Neural crest cell (in vitro differentiated cells): ENCODE results near the gene MAP4K2. TPM values are rescaled to one million over a fixed set of nuclear protein-coding genes. Genes with fewer than 3 reads are reported as not detected.

Experiments used
- DNase-seq: peaks from one replicate; pipeline ENCODE4 v3.0.0; 2021; ENCODE audit warnings: low read depth, mixed read lengths, low spot score
- H3K27ac Mint-ChIP-seq: one replicate; pipeline ENCODE4 v1.8.0; 2021; ENCODE audit warnings: mild to moderate bottlenecking, mixed read lengths; ENCODE audit not compliant: unreplicated experiment
- H3K27me3 Mint-ChIP-seq: 2 replicates; pipeline ENCODE4 v1.8.0; 2021; ENCODE audit warnings: low read depth, mild to moderate bottlenecking, mixed read lengths
- H3K36me3 Mint-ChIP-seq: 2 replicates; pipeline ENCODE4 v1.8.0; 2021; ENCODE audit warnings: low read depth, mild to moderate bottlenecking, mixed read lengths
- H3K4me1 Mint-ChIP-seq: 2 replicates; pipeline ENCODE4 v1.8.0; 2021; ENCODE audit warnings: mixed read lengths
- H3K4me3 Mint-ChIP-seq: one replicate; pipeline ENCODE4 v1.8.0; 2021; ENCODE audit warnings: mild to moderate bottlenecking, mixed read lengths
- H3K9me3 Mint-ChIP-seq: 2 replicates; pipeline ENCODE4 v1.8.0; 2021; ENCODE audit warnings: mixed read lengths
- total RNA-seq: library from RNA; stranded (reverse); gene quantifications from 2 replicates; pipeline ENCODE4 v1.2.1, GENCODE V29; 2021
- TF ChIP-seq, protein P1 (sequence below): fragments of 200-600 bp; sonication (generic); conservative IDR thresholded peaks from 2 replicates; pipeline ENCODE4 v1.5.0; 2021; ENCODE audit warnings: antibody characterized with exemption, mild to moderate bottlenecking

MAP4K2 gene
- total RNA-seq, 1 donor from 2014 or later: 14.6 TPM

DNA sequence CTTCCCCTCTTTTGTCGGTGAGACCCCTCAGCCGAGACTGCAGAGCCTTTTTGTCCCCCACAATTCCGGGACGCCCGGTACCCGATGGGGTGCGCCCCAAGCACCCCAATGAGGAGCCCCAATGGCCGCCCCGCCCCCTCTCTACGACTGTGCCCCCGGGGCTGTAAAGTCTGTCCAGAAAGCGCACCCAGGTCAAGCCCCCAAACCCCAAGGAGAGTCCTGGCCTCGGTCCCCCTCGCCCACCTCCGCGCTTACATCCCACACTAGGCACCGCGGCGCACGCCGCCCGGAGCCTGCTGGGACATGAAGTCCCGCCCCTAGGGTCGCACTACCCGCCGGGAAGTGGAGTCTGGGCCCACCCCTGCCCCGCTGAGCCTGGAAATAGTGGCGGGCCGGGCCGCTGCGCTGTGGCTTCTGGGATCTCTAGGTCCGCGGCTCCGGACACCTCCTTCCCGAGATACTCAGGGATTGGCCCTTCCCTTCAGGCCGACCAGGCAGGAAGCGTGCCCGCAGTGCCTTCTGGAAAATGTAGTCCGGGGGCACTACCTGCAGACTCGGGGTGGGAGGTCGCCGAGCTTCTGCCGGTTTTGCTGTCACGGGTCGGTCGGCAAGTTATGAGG is 7.4 kb upstream of the MAP4K2 start, which contains the start of gene MEN1:
TSS of gene MEN1 (minus strand) at position 281 of the 620 bp plus-strand sequence. CDS start 442 bp downstream, outside the sequence.
- Mint-ChIP-seq H3K27ac (peak within 1 kb of the TSS; percentile 90), H3K36me3 (peaks cover 3% of the 10 kb centered on the region), H3K9me3 (no peaks in the 10 kb centered on the region), H3K27me3 (peaks cover under 1% of the 10 kb centered on the region), H3K4me3 (peak within 1 kb of the TSS; percentile 99), H3K4me1 (peaks cover 20% of the 10 kb centered on the region)
- peak; percentile 88 for DNase-seq
- TF ChIP-seq, protein P1, sequence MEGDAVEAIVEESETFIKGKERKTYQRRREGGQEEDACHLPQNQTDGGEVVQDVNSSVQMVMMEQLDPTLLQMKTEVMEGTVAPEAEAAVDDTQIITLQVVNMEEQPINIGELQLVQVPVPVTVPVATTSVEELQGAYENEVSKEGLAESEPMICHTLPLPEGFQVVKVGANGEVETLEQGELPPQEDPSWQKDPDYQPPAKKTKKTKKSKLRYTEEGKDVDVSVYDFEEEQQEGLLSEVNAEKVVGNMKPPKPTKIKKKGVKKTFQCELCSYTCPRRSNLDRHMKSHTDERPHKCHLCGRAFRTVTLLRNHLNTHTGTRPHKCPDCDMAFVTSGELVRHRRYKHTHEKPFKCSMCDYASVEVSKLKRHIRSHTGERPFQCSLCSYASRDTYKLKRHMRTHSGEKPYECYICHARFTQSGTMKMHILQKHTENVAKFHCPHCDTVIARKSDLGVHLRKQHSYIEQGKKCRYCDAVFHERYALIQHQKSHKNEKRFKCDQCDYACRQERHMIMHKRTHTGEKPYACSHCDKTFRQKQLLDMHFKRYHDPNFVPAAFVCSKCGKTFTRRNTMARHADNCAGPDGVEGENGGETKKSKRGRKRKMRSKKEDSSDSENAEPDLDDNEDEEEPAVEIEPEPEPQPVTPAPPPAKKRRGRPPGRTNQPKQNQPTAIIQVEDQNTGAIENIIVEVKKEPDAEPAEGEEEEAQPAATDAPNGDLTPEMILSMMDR: no peak

DNA sequence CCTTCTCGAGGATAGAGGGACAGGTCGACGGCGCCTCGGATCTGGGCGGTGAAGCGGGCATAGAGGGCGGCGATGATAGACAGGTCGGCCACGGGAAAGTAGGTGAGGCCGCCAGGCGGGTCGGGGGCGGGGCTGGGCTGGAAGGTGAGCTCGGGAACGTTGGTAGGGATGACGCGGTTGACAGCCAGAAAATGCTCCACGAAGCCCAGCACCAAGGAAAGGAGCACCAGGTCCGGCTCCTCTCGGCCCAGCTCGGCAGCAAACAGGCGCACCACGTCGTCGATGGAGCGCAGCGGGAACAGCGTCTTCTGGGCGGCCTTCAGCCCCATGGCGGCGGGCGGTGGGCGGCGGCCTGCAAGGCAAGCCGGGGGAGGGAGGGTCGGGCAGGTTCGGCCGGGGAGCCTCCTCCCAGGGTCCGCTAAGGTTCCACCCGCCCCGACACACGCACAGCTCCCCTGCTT is 6.8 kb upstream of the MAP4K2 start:
- Mint-ChIP-seq H3K36me3 (peaks cover 3% of the 10 kb centered on the region), H3K27ac (peak overlapping the region; percentile 67), H3K4me3 (peak overlapping the region; percentile 99), H3K9me3 (no peaks in the 10 kb centered on the region), H3K4me1 (peaks cover 20% of the 10 kb centered on the region), H3K27me3 (no peaks in the 10 kb centered on the region)
- no peak for DNase-seq
- TF ChIP-seq, protein P1: no peak

DNA sequence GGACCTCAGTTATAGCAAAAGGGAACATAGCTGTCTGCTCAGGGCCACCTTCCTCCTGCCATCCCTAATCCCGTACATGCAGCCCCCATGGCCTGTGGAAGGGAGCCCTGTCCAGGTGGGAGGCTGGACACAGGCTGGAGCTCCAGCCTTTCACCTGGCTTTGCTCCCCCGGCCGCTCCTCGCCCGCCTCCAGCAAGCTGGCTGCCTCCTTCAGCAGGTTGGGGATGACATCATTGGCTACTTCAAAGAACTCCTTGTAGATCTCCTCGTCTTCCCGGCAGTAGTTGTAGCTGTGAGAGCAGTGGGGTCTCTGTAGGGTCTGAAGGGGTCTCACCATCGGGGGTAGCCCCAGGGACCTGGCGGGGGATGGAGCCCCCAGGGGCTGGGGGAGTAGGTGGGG is 2.5 kb upstream of the MAP4K2 start:
- DNase-seq: no peak
- Mint-ChIP-seq H3K9me3 (no peaks in the 10 kb centered on the region), H3K4me3 (peak overlapping the region; percentile 69), H3K27me3 (no peaks in the 10 kb centered on the region), H3K27ac (no peak overlapping the region), H3K4me1 (peaks cover 25% of the 10 kb centered on the region), H3K36me3 (peaks cover 3% of the 10 kb centered on the region)
- TF ChIP-seq, protein P1: no peak

DNA sequence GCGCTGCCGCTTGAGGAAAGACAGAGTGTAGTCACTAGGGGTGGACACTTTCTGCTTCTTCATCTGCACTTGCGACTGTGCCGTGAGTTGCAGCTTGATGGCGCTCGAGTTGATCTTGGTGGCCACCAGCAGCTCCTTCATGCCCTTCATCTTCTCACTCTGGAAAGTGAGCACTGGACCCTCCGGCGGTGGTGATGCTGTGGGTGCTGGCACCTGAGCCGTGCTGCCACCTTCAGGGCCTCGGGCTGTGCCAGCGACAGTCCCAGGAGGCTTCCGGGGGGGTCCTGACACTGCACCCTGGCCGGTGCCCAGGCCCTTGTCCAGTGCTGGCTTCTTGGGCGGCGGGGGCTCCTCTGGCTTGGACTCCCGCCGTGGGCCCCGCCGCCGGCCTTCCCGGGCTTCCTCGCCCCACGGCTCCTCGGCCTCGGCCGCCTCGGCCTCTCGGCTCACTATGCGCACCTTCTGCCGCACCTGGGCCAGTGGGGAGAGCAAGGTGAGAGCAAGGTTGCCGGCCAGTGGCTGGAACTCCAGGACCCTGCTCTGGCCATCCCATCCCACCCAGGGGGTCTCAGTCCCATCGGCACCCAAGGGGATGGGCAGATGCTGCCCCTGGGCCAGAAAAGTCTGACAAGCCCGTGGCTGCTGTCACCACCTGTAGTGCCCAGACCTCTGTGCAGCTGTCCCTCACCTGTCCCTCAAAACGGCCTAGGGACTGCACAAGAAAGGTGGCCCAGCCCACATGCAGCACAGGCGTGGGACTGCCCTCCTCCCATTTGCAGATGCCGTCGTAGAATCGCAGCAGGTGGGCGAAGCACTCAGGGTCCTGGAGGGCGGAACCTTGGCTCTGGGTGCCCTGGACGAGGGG is 1.6 kb upstream of the MAP4K2 start:
- H3K4me1 Mint-ChIP-seq: peaks cover 19% of the 10 kb centered on the region
- H3K36me3 Mint-ChIP-seq: peaks cover 3% of the 10 kb centered on the region
- no peak overlapping the region for H3K27ac Mint-ChIP-seq
- H3K4me3 Mint-ChIP-seq: peak overlapping the region; percentile 92
- H3K9me3 Mint-ChIP-seq: no peaks in the 10 kb centered on the region
- TF ChIP-seq, protein P1: no peak
- DNase-seq: no peak
- no peaks in the 10 kb centered on the region for H3K27me3 Mint-ChIP-seq

DNA sequence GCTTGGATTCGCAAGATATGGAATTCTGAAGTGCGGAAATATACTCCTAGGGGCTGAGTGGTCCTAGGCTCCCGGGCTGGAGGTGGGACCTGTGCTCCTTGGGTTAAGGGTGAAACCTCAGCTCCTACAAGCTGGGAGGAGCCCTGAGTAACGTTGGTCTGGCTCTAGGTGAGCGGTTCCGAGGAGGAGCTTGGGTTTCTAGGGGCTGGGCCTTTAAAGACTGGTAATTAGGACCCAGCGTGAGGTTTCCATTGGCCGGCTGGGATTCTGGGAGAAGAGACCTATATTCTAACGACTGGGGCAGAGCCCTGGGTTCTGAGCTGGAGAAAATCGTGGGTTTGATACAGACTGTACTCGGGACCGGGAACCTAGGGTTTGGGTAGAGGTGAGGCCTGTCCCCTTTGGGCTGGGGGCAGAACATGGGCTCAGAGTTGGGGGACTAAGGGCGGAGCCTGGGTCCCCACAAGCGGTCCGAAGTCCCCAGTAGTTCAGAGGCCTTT is 882 bp upstream of the MAP4K2 start:
- H3K27ac Mint-ChIP-seq: peak overlapping the region; percentile 94
- peaks cover 3% of the 10 kb centered on the region for H3K36me3 Mint-ChIP-seq
- DNase-seq: no peak
- H3K27me3 Mint-ChIP-seq: no peaks in the 10 kb centered on the region
- H3K4me3 Mint-ChIP-seq: peak overlapping the region; percentile 92
- TF ChIP-seq, protein P1: no peak
- peaks cover 14% of the 10 kb centered on the region for H3K4me1 Mint-ChIP-seq
- H3K9me3 Mint-ChIP-seq: no peaks in the 10 kb centered on the region
